ENCODE results near the gene MYOT. TPM values are rescaled to one million over a fixed set of nuclear protein-coding genes. Genes with fewer than 3 reads are reported as not detected.

MYOT gene, protein sequence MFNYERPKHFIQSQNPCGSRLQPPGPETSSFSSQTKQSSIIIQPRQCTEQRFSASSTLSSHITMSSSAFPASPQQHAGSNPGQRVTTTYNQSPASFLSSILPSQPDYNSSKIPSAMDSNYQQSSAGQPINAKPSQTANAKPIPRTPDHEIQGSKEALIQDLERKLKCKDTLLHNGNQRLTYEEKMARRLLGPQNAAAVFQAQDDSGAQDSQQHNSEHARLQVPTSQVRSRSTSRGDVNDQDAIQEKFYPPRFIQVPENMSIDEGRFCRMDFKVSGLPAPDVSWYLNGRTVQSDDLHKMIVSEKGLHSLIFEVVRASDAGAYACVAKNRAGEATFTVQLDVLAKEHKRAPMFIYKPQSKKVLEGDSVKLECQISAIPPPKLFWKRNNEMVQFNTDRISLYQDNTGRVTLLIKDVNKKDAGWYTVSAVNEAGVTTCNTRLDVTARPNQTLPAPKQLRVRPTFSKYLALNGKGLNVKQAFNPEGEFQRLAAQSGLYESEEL
- not detected in 2 replicates for total RNA-seq
- long read RNA-seq, result 0 reads

DNA sequence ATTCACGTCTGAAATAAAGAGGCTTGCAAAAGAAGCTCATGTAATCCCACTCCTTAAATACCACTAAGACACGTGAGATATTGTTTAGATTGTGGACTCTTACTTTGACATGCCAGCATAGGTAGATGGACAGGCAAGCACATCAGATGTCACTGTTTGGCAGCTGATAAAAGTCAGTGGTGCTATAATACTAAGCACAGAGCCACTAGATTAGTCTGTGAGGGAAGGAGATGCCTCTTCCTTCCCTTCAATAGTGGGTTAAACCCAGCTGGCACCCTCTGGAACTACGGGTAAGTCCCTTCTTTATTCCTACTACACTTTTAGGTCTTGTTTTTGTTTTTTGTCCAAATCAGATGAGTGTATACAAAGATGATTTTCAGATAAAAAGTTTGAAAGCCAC lies at the start of gene MYOT:
MYOT (plus strand) TSS at position 197 of the 400 bp plus-strand sequence. CDS start 2,792 bp downstream, outside the sequence.
- Mint-ChIP-seq H3K27me3 (peaks cover 4% of the 10 kb centered on the region), H3K36me3 (ENCODE audit: insufficient read depth) (no peaks in the 10 kb centered on the region), H3K4me1 (ENCODE audit: low read depth) (no peaks in the 10 kb centered on the region), H3K27ac (no peak within 1 kb of the TSS), H3K9me3 (ENCODE audit: low read depth) (no peaks in the 10 kb centered on the region), H3K4me3 (ENCODE audit: low read depth) (no peak within 1 kb of the TSS)
- no peak for DNase-seq (ENCODE audit: low spot score, unreplicated experiment)
- no peak for TF ChIP-seq CTCF (IDR thresholded peaks at IDR 0.05; ENCODE audit: unreplicated experiment)

DNA sequence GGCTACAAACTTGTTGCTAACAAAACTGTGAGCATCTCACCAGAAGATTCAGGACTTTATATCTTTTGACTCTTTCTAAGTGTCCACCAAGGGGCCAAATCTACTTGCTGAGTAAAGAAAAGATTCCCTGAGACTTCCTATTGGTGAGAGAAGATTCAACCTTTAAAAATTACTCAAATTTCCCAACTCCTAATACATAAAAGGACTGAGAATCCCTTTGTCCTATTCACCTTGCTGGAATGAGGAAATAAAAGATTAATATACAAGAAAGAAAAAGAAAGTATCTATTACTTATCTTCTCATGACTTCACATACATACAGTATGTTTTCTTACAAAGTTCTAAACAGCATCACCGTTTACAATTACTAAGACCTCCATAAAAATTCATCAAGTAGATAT lies 47.9 kb upstream of the MYOT start:
- no peaks in the 10 kb centered on the region for H3K27me3 Mint-ChIP-seq
- no peak for DNase-seq (ENCODE audit: low spot score, unreplicated experiment)
- H3K4me1 Mint-ChIP-seq (ENCODE audit: low read depth), result peaks cover under 1% of the 10 kb centered on the region
- no peak overlapping the region for H3K27ac Mint-ChIP-seq
- no peaks in the 10 kb centered on the region for H3K36me3 Mint-ChIP-seq (ENCODE audit: insufficient read depth)
- H3K4me3 Mint-ChIP-seq (ENCODE audit: low read depth), result no peak overlapping the region
- H3K9me3 Mint-ChIP-seq (ENCODE audit: low read depth), result no peaks in the 10 kb centered on the region
- TF ChIP-seq CTCF (IDR thresholded peaks at IDR 0.05; ENCODE audit: unreplicated experiment), result no peak

DNA sequence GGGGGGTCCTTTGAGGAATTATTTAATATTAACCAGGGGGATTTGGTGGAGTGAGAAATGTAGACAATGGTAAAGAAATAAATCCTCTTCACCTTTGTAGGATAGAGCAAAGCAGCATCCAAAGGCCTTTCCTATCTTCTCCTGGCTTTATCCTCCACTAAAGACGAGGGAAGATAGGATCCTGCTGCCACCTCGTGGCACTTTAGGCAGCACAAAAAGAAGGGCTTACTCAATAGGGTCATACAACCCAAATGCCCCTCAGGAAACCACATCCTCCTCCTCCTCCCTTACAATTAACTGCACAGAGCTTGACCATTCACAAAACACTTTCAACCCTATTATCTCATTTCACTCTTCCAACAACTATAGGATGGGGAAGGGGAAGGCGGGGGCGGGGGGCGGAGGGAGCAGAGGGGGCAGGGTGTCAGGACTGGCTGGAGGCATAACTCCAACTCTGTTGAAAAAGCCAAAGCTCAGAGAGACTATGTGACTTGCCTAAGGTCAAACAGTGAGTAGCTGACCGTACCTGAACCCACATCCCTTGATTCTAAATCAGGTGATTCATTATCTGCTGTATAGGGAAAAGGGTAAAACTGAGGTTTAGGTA lies 45.4 kb upstream of the MYOT start:
- peak; percentile 14 for DNase-seq (ENCODE audit: low spot score, unreplicated experiment)
- Mint-ChIP-seq H3K9me3 (ENCODE audit: low read depth) (no peaks in the 10 kb centered on the region), H3K4me3 (ENCODE audit: low read depth) (no peak overlapping the region), H3K4me1 (ENCODE audit: low read depth) (peaks cover 10% of the 10 kb centered on the region), H3K27ac (no peak overlapping the region), H3K36me3 (ENCODE audit: insufficient read depth) (no peaks in the 10 kb centered on the region), H3K27me3 (no peaks in the 10 kb centered on the region)
- TF ChIP-seq CTCF (IDR thresholded peaks at IDR 0.05; ENCODE audit: unreplicated experiment), result peak; percentile 63

DNA sequence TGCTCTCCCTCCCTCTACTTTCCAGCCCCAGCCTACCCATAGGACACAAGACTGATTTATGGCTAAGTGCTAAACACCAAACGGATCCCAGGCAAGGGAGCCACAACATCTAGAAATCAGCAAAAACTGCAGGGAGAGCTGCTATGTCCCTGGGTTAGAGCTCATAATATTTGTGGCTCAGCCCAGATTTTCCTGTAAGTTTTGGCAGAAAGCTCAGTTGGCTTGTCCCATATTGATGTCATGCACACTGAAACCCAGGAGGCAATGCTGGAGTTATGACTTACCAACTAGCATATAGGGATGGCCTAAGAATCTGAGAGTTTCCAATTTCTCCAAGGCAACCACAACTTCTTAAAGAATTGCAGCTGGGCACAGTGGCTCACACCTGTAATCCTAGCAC lies 44.7 kb upstream of the MYOT start:
- Mint-ChIP-seq H3K27ac (no peak overlapping the region), H3K27me3 (no peaks in the 10 kb centered on the region), H3K4me3 (ENCODE audit: low read depth) (no peak overlapping the region), H3K36me3 (ENCODE audit: insufficient read depth) (no peaks in the 10 kb centered on the region), H3K4me1 (ENCODE audit: low read depth) (peaks cover 10% of the 10 kb centered on the region), H3K9me3 (ENCODE audit: low read depth) (no peaks in the 10 kb centered on the region)
- DNase-seq (ENCODE audit: low spot score, unreplicated experiment), result no peak
- TF ChIP-seq CTCF (IDR thresholded peaks at IDR 0.05; ENCODE audit: unreplicated experiment), result no peak

DNA sequence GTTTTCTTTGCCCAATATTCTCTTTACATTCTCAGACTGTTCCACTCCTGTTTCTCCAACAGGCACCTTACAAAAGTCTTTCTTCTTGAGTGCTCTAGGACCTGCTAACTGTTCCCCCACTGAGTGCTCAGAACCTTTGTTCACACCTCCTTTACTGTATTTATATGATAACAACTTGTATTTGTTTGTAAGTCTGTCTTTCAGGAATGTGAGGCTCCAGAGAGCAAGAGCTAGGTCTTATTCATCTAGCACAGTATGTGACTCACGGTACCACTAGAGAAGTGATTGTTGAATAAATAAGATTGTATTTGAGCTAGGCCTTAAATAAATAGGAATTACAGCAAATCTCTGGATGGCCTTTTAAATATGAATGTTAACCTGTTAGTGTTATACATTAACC lies 42.5 kb upstream of the MYOT start:
- Mint-ChIP-seq H3K27me3 (no peaks in the 10 kb centered on the region), H3K36me3 (ENCODE audit: insufficient read depth) (no peaks in the 10 kb centered on the region), H3K4me1 (ENCODE audit: low read depth) (peaks cover 10% of the 10 kb centered on the region), H3K9me3 (ENCODE audit: low read depth) (no peaks in the 10 kb centered on the region), H3K4me3 (ENCODE audit: low read depth) (no peak overlapping the region), H3K27ac (no peak overlapping the region)
- no peak for DNase-seq (ENCODE audit: low spot score, unreplicated experiment)
- TF ChIP-seq CTCF (IDR thresholded peaks at IDR 0.05; ENCODE audit: unreplicated experiment), result no peak

All from progenitor cell of endocrine pancreas (in vitro differentiated cells).